H1 (cell line): ENCODE results near the gene WDR75. TPM values are rescaled to one million over a fixed set of nuclear protein-coding genes. Genes with fewer than 3 reads are reported as not detected.

Source experiments
- CBX5 ChIP-seq: fragments of 300-800, 300-1000 bp; sonication (generic); IDR thresholded peaks from 2 replicates; pipeline ENCODE4 v1.7.1; 2016; ENCODE audit warnings: antibody characterized with exemption, low read length, low read depth
- EGR1 ChIP-seq: IDR thresholded peaks from 2 replicates; pipeline ENCODE4 v1.6.1; 2011; ENCODE audit warnings: low read depth, low read length, borderline replicate concordance
- SP1 ChIP-seq: IDR thresholded peaks from 2 replicates; pipeline ENCODE4 v1.6.1; 2011; ENCODE audit warnings: low read depth, low read length
- SP4 ChIP-seq: IDR thresholded peaks from 2 replicates; pipeline ENCODE4 v1.6.1; 2012; ENCODE audit warnings: low read length, inconsistent platforms
- TAF7 ChIP-seq: optimal IDR thresholded peaks from 2 replicates; pipeline ENCODE3; 2011; ENCODE audit warnings: low read depth, mild to moderate bottlenecking, inconsistent platforms, low read length, moderate library complexity, borderline replicate concordance
- polyA plus RNA-seq, 7 experiments: library from polyadenylated mRNA; depleted of rRNA in 3 of 7; stranded (reverse) in 5 of 7; unstranded in 2 of 7; fragments of >200 nt in 5 of 7; fragments of 200-250 nt in 2 of 7; gene quantifications; 1 replicate in 5 of 7; 2 replicates in 1 of 7; 4 replicates in 1 of 7; pipeline versions ENCODE4 v1.2.1 to v1.2.3, GENCODE V29; 2011 to 2013; ENCODE audit warnings: missing spikeins in 2 of 7, mixed read lengths in 2 of 7
- total RNA-seq: library from RNA; stranded (reverse); fragmentation: NEBNext Ultra II Directional; extraction: Animal tissue kit (Norgen Biotek cat#: 25700); gene quantifications from 2 replicates; pipeline ENCODE4 v1.2.1, GENCODE V29; 2021
- TF ChIP-seq, protein P1 (sequence below): fragments of 300-600 bp; sonication (generic); IDR thresholded peaks from 2 replicates; pipeline ENCODE4 v1.7.1; 2012; ENCODE audit warnings: low read length, moderate library complexity, mild to moderate bottlenecking, inconsistent platforms; ENCODE audit not compliant: insufficient replicate concordance

WDR75 gene
- total and polyA plus RNA-seq, 2 of the 8 experiments (the other 6 are each of a cell fraction or from before 2014, with no cell fraction given): 26.9 to 77.1 TPM

DNA sequence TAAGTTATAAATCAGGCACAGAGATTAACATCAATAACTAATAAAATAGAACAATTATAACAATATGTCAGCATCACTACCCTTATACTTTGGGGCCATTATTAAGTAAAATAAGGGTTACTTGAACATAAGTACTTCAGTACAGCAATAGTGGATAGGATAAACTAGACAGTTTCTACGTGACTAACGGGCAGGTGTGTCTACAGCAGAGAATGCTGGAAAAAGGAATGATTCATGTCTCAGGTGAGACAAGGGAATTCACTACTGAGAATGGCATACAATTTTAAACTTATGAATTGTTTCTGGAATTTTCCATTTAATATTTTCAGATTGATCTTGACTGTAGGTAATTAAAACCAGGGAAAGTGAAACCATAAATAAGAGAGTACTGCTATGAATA is 5.5 kb downstream of the WDR75 start (continued):
- TF ChIP-seq, protein P1, sequence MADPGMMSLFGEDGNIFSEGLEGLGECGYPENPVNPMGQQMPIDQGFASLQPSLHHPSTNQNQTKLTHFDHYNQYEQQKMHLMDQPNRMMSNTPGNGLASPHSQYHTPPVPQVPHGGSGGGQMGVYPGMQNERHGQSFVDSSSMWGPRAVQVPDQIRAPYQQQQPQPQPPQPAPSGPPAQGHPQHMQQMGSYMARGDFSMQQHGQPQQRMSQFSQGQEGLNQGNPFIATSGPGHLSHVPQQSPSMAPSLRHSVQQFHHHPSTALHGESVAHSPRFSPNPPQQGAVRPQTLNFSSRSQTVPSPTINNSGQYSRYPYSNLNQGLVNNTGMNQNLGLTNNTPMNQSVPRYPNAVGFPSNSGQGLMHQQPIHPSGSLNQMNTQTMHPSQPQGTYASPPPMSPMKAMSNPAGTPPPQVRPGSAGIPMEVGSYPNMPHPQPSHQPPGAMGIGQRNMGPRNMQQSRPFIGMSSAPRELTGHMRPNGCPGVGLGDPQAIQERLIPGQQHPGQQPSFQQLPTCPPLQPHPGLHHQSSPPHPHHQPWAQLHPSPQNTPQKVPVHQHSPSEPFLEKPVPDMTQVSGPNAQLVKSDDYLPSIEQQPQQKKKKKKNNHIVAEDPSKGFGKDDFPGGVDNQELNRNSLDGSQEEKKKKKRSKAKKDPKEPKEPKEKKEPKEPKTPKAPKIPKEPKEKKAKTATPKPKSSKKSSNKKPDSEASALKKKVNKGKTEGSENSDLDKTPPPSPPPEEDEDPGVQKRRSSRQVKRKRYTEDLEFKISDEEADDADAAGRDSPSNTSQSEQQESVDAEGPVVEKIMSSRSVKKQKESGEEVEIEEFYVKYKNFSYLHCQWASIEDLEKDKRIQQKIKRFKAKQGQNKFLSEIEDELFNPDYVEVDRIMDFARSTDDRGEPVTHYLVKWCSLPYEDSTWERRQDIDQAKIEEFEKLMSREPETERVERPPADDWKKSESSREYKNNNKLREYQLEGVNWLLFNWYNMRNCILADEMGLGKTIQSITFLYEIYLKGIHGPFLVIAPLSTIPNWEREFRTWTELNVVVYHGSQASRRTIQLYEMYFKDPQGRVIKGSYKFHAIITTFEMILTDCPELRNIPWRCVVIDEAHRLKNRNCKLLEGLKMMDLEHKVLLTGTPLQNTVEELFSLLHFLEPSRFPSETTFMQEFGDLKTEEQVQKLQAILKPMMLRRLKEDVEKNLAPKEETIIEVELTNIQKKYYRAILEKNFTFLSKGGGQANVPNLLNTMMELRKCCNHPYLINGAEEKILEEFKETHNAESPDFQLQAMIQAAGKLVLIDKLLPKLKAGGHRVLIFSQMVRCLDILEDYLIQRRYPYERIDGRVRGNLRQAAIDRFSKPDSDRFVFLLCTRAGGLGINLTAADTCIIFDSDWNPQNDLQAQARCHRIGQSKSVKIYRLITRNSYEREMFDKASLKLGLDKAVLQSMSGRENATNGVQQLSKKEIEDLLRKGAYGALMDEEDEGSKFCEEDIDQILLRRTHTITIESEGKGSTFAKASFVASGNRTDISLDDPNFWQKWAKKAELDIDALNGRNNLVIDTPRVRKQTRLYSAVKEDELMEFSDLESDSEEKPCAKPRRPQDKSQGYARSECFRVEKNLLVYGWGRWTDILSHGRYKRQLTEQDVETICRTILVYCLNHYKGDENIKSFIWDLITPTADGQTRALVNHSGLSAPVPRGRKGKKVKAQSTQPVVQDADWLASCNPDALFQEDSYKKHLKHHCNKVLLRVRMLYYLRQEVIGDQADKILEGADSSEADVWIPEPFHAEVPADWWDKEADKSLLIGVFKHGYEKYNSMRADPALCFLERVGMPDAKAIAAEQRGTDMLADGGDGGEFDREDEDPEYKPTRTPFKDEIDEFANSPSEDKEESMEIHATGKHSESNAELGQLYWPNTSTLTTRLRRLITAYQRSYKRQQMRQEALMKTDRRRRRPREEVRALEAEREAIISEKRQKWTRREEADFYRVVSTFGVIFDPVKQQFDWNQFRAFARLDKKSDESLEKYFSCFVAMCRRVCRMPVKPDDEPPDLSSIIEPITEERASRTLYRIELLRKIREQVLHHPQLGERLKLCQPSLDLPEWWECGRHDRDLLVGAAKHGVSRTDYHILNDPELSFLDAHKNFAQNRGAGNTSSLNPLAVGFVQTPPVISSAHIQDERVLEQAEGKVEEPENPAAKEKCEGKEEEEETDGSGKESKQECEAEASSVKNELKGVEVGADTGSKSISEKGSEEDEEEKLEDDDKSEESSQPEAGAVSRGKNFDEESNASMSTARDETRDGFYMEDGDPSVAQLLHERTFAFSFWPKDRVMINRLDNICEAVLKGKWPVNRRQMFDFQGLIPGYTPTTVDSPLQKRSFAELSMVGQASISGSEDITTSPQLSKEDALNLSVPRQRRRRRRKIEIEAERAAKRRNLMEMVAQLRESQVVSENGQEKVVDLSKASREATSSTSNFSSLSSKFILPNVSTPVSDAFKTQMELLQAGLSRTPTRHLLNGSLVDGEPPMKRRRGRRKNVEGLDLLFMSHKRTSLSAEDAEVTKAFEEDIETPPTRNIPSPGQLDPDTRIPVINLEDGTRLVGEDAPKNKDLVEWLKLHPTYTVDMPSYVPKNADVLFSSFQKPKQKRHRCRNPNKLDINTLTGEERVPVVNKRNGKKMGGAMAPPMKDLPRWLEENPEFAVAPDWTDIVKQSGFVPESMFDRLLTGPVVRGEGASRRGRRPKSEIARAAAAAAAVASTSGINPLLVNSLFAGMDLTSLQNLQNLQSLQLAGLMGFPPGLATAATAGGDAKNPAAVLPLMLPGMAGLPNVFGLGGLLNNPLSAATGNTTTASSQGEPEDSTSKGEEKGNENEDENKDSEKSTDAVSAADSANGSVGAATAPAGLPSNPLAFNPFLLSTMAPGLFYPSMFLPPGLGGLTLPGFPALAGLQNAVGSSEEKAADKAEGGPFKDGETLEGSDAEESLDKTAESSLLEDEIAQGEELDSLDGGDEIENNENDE: no peak
- TF ChIP-seq SP1: no peak
- no peak for TF ChIP-seq CBX5
- no peak for TF ChIP-seq TAF7
- no peak for TF ChIP-seq SP4
- no peak for TF ChIP-seq EGR1
